ENCODE data around the gene FKBP5. TPM values are rescaled to one million over a fixed set of nuclear protein-coding genes. Genes with fewer than 3 reads are reported as not detected.

Gene FKBP5
- total and polyA plus RNA-seq, 12 donors = 19.7 to 234 (median 119) TPM

DNA sequence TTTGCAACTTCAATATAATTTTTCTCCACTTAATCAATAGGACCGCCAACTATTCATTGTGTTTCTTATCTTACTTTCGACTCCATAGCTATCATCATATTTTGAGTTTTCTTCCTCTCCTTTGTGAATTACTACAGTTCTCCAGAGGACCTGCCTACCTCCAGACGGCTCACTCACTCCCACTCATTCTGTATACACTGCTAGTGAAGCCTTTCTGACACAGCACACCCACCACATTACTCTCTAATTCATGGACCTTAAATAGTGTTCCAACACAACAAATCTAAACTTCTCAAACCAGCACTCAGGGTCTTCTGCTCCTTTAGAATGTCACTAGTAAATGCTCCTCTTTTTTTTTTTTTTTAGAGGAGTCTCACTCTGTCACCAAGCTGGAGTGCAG is 23.8 kb downstream of the FKBP5 start:
- no peaks in the 10 kb centered on the region for H3K36me3 ChIP-seq (replicated peaks in 1 of 2)
- DNase-seq = no peak
- H3K9me3 ChIP-seq (replicated peaks in 1 of 3) = no peaks in the 10 kb centered on the region
- H3K4me1 ChIP-seq (replicated peaks in 1 of 2) = peaks cover 23 to 77% of the 10 kb centered on the region in 2 donors
- 74 to 82% (median 76%) methylated on average over 3 of the region's 3 CpGs for WGBS, 4 donors
- H3K27ac ChIP-seq = no peak overlapping the region
- no peak for TF ChIP-seq POLR2A (IDR thresholded peaks at IDR 0.05)
- TF ChIP-seq, protein P1, sequence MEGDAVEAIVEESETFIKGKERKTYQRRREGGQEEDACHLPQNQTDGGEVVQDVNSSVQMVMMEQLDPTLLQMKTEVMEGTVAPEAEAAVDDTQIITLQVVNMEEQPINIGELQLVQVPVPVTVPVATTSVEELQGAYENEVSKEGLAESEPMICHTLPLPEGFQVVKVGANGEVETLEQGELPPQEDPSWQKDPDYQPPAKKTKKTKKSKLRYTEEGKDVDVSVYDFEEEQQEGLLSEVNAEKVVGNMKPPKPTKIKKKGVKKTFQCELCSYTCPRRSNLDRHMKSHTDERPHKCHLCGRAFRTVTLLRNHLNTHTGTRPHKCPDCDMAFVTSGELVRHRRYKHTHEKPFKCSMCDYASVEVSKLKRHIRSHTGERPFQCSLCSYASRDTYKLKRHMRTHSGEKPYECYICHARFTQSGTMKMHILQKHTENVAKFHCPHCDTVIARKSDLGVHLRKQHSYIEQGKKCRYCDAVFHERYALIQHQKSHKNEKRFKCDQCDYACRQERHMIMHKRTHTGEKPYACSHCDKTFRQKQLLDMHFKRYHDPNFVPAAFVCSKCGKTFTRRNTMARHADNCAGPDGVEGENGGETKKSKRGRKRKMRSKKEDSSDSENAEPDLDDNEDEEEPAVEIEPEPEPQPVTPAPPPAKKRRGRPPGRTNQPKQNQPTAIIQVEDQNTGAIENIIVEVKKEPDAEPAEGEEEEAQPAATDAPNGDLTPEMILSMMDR (IDR thresholded peaks at IDR 0.05) = no peak
- H3K4me3 ChIP-seq = no peak overlapping the region
- intact Hi-C loops (cut with DNase I) = no loop called here
- no peaks in the 10 kb centered on the region for H3K27me3 ChIP-seq

DNA sequence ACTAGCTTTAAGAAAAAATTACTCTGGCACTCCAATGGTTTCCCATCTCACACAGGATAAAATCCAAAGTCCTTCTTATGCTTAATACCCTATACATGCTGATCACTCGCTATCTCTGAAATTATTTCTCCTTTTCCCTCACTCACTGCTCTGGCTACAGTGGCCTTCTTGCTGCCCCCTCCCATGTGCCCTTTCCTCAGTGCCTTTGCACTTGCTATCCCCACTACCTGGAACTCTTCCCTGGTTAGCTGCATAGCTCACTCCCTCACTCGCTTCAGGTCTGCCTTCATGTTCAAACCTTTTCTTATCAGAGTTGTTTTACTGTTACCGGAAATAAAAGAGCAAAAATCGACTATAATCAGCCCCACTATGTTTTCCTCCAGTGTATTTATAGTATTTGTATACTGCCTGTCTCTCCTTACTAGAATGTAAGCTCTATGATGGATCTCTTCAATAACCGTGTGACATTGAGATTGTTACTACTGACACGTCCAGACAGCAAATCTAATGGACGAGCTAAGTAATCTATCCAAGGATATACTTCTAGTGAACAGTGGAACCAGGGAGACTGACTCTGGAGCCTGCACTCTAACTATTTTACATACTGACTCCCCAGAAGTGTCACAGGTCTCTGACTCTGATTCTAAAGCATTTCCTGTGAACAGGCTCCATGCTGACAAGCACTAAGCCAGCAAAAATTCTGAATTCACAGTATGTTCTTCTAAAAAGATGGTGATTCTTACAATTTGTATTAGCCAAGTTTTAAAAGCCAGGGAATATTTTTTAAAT is 25.1 kb downstream of the FKBP5 start:
- Histone ChIP-seq H3K36me3 (replicated peaks in 1 of 2) (no peaks in the 10 kb centered on the region), H3K9me3 (replicated peaks in 1 of 3) (no peaks in the 10 kb centered on the region), H3K27ac (peak overlapping the region in 3 of 5 donors; percentile 11 to 64 (median 35)), H3K4me1 (replicated peaks in 1 of 2) (peaks cover 14 to 64% of the 10 kb centered on the region in 2 donors), H3K4me3 (peak overlapping the region in 1 of 4 donors; percentile 23), H3K27me3 (no peaks in the 10 kb centered on the region)
- TF ChIP-seq, protein P1 (IDR thresholded peaks at IDR 0.05) = no peak
- TF ChIP-seq POLR2A (IDR thresholded peaks at IDR 0.05) = no peak
- intact Hi-C loops (cut with DNase I) = no loop called here
- DNase-seq = no peak
- WGBS, 4 donors = 35 to 55% (median 46%) methylated on average over 7 of the region's 7 CpGs

- H3K36me3 ChIP-seq (replicated peaks in 1 of 2) = no peaks in the 10 kb centered on the region
- H3K27me3 ChIP-seq = no peaks in the 10 kb centered on the region
- WGBS, 4 donors = 51 to 67% (median 55%) methylated on average over 7 of the region's 7 CpGs
- no peak for DNase-seq
- peak overlapping the region in 2 of 5 donors; percentile 35 to 64 for H3K27ac ChIP-seq
- no peak overlapping the region for H3K4me3 ChIP-seq
- no peaks in the 10 kb centered on the region for H3K9me3 ChIP-seq (replicated peaks in 1 of 3)
- intact Hi-C loops (cut with DNase I) = no loop called here
- TF ChIP-seq, protein P1 (IDR thresholded peaks at IDR 0.05) = no peak
- TF ChIP-seq POLR2A (IDR thresholded peaks at IDR 0.05) = no peak
- H3K4me1 ChIP-seq (replicated peaks in 1 of 2) = peaks cover 8 to 58% of the 10 kb centered on the region in 2 donors
Observed at GRCh38 chr6:35662999-35663398, 25.7 kb downstream of the FKBP5 start.

DNA sequence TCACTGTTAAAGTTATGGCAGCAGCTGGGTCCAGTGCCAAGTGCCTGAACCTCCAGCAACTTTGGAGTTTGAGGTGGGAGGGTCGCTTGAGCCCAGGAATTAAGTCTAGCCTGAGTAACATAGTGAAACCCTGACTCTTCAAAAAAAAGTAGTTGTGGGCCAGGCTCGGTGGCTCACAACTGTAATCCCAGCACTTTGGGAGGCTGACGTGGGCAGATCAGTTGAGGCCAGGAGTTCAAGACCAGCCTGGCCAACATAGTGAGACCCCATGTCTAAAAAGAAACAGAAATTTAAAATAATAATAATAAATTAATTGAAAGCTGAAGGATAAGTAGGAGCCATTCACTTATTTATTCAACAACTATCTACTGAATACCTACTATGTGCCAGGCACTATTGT is 33.8 kb downstream of the FKBP5 start:
- intact Hi-C loops (cut with DNase I) = no loop called here
- 89 to 96% (median 91%) methylated on average over 3 of the region's 3 CpGs for WGBS, 4 donors
- Histone ChIP-seq H3K36me3 (replicated peaks in 1 of 2) (no peaks in the 10 kb centered on the region), H3K4me1 (replicated peaks in 1 of 2) (peaks cover 0 to 9% of the 10 kb centered on the region in 2 donors), H3K27ac (no peak overlapping the region), H3K4me3 (no peak overlapping the region), H3K9me3 (replicated peaks in 1 of 3) (no peaks in the 10 kb centered on the region), H3K27me3 (no peaks in the 10 kb centered on the region)
- no peak for DNase-seq
- TF ChIP-seq POLR2A (IDR thresholded peaks at IDR 0.05) = no peak
- TF ChIP-seq, protein P1 (IDR thresholded peaks at IDR 0.05) = no peak

Measured in adrenal gland (tissue), 12 donors.